ENCODE results near the gene CEL.

GRCh38 chr9:133090187-133090586 is 28.4 kb downstream of the CEL start:
- TF ChIP-seq YY1 (IDR thresholded peaks at IDR 0.05; ENCODE audit: insufficient read depth, insufficient read length) (no peak), SUZ12 (IDR thresholded peaks at IDR 0.05; ENCODE audit: extremely low read depth, insufficient read depth, insufficient read length) (no peak), ZNF274 (IDR thresholded peaks at IDR 0.05; ENCODE audit: low read depth, low read length) (no peak)
